ENCODE data around the gene MPZL1.

Gene MPZL1

DNA sequence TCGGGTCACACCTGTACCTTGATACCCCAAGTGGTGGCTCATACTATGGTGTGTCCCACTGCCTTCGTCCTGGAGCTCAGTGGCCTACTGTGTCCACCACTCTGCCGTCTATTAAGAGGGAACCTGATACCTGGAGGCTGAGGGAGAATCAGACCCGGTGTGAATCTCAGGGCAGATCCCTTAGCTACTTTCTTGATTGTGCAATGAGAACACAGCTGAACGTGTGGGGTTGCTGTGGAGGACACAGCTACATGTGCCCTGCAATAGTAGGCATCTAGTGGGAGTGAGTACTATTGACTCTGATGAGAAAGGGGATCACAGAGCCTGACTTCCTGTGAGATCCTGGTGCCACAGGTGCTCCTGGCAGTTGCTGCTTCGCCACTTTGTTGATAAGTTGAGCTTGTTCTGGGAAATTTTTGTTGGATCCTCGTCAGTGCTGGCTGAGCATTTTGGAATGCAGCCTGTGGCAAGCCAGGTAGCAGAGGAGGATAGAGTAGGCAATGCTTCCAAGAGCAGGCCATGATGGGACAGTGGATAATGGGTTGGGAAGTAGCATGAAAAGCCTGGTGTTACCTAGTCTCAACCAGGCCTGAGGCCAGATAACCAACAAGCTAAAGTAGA is 28.2 kb upstream of the MPZL1 start:
- DNase-seq (ENCODE audit: low read depth): no peak
- TF ChIP-seq, protein P1, sequence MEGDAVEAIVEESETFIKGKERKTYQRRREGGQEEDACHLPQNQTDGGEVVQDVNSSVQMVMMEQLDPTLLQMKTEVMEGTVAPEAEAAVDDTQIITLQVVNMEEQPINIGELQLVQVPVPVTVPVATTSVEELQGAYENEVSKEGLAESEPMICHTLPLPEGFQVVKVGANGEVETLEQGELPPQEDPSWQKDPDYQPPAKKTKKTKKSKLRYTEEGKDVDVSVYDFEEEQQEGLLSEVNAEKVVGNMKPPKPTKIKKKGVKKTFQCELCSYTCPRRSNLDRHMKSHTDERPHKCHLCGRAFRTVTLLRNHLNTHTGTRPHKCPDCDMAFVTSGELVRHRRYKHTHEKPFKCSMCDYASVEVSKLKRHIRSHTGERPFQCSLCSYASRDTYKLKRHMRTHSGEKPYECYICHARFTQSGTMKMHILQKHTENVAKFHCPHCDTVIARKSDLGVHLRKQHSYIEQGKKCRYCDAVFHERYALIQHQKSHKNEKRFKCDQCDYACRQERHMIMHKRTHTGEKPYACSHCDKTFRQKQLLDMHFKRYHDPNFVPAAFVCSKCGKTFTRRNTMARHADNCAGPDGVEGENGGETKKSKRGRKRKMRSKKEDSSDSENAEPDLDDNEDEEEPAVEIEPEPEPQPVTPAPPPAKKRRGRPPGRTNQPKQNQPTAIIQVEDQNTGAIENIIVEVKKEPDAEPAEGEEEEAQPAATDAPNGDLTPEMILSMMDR (IDR thresholded peaks at IDR 0.05; ENCODE audit: low read length, missing control alignments): no peak
- no peak overlapping the region for H3K4me3 ChIP-seq (replicated peaks; ENCODE audit: low read depth, low read length)

DNA sequence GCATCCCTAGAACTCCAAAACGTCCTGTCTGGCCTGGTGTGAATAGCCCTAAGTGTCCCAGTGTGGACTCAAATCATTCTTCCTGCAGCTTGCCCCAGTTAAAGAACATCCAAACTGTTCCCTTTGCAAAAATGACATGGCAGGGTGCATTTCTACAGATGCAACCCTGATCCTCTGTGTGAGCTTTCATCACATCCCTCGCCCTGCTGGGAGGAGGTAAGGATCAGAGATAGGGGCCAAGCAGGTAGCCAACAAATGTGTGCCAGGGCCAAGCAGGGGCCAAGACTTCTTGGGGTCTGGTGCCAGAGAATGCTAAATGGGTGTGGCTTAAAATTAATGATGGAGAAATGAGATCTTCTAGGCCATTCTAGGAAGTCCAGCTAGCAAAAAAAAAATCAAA is 27.1 kb upstream of the MPZL1 start:
- no peak for DNase-seq (ENCODE audit: low read depth)
- TF ChIP-seq, protein P1 (IDR thresholded peaks at IDR 0.05; ENCODE audit: low read length, missing control alignments): no peak
- H3K4me3 ChIP-seq (replicated peaks; ENCODE audit: low read depth, low read length): no peak overlapping the region

DNA sequence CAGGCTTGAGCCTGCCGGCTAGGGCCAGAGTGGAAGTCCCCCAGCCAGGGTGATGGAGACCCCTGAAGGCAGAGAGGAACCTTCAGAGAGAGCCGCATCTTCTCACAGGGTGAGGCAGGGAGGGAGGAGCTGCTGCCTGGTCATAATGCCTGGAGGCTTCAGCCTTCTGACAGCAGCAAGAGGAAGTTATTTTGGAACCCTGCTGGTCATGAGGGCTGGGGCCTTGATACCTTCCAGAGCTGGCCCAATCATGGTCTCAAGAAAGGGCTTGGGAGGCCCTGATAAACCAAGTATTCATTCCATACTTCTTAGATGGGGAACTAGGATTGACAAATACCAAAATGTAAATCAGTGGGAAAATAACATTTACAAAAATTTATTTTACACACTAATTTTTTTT is 26.6 kb upstream of the MPZL1 start:
- no peak for DNase-seq (ENCODE audit: low read depth)
- TF ChIP-seq, protein P1 (IDR thresholded peaks at IDR 0.05; ENCODE audit: low read length, missing control alignments): no peak
- no peak overlapping the region for H3K4me3 ChIP-seq (replicated peaks; ENCODE audit: low read depth, low read length)

DNA sequence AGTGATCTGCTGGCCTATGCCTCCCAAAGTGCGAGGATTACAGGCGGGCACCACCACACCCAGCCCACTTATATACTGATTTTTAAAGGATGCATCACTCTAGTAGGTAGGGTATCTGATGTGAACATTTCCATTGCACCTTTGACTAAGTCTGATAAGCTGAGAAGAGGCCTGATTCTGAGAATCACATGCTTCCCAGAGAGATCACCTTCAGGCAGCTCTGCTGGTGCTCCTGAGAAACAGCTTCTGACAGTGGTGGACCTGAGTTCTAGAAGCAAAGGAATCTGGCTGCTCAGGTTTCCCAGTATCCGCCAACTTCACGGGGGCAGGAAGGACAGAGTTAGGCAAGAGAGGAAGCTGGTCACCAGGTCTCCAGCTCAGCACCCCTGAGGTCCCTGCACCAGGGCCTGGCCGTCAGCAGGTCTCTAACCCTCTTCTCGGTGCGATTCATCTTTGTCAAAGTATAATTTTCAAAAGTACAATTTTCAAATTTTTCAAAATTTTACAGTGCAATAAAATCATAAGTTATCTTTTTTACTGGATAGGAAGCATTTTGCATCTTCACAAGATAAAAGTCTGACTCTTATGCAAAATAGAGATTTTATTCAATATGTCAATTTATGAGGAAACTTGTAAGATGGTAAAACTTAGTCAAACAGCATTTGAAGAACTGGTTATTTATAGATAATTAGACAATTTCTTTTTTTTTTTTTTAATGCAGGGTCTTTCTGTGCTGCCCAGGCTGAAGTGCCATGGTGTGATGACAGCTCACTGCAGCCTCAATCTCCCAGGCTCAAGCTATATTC is 25.8 kb upstream of the MPZL1 start:
- no peak for DNase-seq (ENCODE audit: low read depth)
- TF ChIP-seq, protein P1 (IDR thresholded peaks at IDR 0.05; ENCODE audit: low read length, missing control alignments): no peak
- H3K4me3 ChIP-seq (replicated peaks; ENCODE audit: low read depth, low read length): no peak overlapping the region

DNA sequence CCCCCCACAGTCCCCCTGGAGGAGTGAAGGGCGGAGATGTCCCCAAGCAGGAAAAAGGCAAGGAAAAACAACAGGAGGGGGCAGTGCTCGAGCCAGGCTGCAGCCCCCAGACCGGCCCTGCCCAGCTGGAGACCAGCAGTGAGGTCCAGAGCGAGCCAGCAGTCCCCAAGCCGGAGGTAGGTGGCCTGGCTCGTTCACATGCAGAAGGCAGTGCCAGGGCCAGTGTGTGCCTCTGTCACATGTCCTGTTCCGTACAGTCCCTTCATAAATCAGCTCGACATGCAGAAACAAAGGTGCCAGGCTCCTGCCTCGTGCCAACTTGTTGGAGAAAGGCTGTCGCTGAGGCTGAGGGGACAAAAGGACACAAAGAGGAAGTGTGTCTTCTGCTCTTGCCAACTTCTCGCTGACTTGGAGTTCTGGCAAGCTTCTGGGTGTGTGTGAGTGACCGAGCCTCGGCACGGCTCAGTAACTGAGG is 24.1 kb upstream of the MPZL1 start:
- H3K4me3 ChIP-seq (replicated peaks; ENCODE audit: low read depth, low read length): no peak overlapping the region
- DNase-seq (ENCODE audit: low read depth): no peak
- TF ChIP-seq, protein P1 (IDR thresholded peaks at IDR 0.05; ENCODE audit: low read length, missing control alignments): no peak

DNA sequence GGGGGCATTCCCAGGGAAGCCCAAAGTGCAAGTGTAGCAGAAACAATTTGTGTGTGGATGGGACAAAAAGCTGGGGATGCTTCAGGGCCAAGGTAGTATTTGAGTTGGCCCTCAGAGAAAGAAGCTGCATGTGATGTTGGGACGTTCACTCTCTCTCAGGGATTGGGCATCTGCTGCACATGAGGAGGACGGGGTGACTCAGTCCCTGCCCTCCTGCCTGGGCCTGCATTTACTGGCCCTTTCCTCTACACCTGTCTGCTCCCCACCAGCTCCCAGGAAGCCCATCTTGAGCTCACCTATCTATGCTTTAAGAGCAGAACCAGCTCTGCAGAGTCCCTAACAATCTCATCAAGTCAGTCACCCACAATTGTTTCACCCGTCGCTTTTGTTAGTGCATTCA is 23.5 kb upstream of the MPZL1 start:
- H3K4me3 ChIP-seq (replicated peaks; ENCODE audit: low read depth, low read length): no peak overlapping the region
- TF ChIP-seq, protein P1 (IDR thresholded peaks at IDR 0.05; ENCODE audit: low read length, missing control alignments): no peak
- DNase-seq (ENCODE audit: low read depth): no peak

Data from fibroblast of pulmonary artery (primary cell).